Thyroid gland (tissue), 4 donors: ENCODE data around the gene SLC25A33.

Experiments
- POLR2A ChIP-seq, 2 donors: fragments of 450-650 bp; IDR thresholded peaks; one replicate each; pipeline ENCODE4 v1.6.1; 2017; ENCODE audit warnings: antibody characterized with exemption in 2 of 2, mild to moderate bottlenecking in 2 of 2, moderate library complexity in 1 of 2
- TF ChIP-seq, protein P1 (sequence below), 6 experiments: fragments of 200-600 bp in 3 of 6; fragments of 450-650 bp in 3 of 6; sonication (generic) in 3 of 6; IDR thresholded peaks; one replicate each; pipeline ENCODE4 v1.5.1; 2016 to 2019; ENCODE audit warnings: antibody characterized with exemption in 6 of 6, mild to moderate bottlenecking in 2 of 6, inconsistent platforms in 1 of 6, moderate library complexity in 1 of 6

DNA sequence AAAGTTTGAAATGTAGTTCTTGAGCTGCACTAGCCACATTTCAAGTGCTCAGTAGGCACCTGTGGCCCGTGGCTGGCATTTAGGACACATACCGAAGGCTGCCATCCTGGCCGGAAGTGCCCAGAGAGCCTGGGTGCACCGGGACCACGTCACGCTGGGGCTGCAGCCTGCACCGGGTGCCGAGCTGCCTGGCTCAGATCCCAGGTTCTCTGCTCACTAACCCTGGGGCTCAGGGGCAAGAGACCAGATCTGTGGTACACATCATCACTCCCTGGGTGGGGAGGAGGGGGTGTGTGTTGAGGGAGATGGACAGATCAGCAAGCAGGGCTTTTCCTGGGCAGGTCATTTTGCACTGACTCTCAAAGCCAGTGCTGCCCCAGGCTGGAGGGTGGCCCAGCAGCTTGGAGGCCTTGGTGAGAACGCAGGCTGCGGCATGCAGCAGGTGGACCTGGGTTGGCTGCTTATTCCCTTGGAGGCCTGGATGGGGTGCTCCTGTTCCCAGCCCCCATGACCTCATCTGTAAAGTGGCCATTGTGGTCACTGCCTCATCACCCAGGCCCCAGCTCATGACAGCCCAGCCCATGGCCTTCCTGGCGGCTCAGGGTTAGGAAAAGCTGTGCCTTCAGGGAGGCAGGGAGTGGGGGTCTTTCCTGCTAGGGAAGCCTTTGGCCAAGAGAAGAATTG lies 73.0 kb downstream of the SLC25A33 start:
- TF ChIP-seq, protein P1, sequence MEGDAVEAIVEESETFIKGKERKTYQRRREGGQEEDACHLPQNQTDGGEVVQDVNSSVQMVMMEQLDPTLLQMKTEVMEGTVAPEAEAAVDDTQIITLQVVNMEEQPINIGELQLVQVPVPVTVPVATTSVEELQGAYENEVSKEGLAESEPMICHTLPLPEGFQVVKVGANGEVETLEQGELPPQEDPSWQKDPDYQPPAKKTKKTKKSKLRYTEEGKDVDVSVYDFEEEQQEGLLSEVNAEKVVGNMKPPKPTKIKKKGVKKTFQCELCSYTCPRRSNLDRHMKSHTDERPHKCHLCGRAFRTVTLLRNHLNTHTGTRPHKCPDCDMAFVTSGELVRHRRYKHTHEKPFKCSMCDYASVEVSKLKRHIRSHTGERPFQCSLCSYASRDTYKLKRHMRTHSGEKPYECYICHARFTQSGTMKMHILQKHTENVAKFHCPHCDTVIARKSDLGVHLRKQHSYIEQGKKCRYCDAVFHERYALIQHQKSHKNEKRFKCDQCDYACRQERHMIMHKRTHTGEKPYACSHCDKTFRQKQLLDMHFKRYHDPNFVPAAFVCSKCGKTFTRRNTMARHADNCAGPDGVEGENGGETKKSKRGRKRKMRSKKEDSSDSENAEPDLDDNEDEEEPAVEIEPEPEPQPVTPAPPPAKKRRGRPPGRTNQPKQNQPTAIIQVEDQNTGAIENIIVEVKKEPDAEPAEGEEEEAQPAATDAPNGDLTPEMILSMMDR (IDR thresholded peaks at IDR 0.05) = no peak
- no peak for TF ChIP-seq POLR2A (IDR thresholded peaks at IDR 0.05)
